Inflammatory macrophage treated with lipopolysaccharide for 1 hour (primary cell): ENCODE measurements around the gene ME2.
A peak's percentile ranks its signal among the peaks of the same experiment; 100 is the strongest.
"Not testable (repeated sequence)": the region's sequence is repeated elsewhere in the genome, so short reads cannot be mapped to it uniquely, and the experiment has no call there.

Source experiments
- DNase-seq, 2 donors: peaks; one replicate each; pipeline ENCODE4 v3.0.0-alpha.2; 2020 to 2022

ME2 gene

GRCh38 chr18:50928551-50928950 is 49.6 kb downstream of the ME2 start:
- no peak for DNase-seq

DNA sequence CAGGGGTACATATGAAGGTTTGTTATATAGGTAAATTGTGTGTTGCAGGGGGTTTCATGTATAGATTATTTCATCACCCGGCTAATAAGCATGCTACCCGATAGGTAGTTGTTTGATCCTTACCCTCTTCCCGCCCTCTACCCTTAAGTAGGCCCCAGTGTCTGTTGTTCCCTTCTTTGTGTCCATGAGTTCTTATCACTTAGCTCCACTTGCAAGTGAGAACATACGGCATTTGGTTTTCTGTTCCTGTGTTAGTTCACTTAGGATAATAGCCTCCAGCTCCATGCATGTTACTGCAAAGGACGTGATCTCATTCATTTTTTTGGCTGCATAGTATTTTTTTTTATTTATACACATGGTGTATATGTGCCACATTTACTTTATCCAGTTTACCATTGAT is 54.8 kb downstream of the ME2 start:
- no peak for DNase-seq

- no peak for DNase-seq
These were observed 55.8 kb downstream of the ME2 start for GRCh38 chr18:50934545-50935211.

DNA sequence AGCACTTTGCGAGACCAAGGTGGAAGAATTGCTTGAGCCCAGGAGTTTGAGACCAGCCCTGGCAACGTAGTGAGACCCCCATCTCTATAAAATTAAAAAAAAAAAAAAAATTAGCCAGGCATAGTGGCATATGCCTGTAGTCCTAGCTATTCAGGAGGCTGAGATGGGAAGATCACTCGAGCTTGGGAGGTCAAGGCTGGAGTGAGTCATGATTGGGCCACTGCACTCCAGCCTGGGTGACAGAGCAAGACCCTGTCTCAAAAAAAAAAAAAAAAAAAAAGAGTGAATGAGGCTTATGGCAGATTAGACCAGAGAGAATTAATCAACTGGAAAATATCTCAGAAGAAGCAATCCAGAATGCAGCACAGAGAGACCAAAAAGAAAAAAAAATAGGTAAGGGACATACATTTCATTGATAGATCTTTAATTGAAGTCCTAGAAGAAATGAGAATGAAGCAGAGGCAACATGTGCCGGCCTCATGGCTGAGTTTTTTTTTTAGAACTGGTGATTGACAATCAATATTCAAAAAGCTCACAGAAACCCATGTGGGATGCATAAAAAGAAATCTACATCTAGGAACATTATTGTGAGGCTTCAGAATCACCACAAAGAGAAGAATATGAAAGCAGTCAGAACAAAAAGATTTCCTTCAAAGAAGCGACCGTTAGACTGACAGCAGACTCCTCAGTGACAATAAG is 56.7 kb downstream of the ME2 start:
- no peak for DNase-seq

- DNase-seq = peak in 1 of 2 donors; percentile 2
These were observed 58.3 kb downstream of the ME2 start for GRCh38 chr18:50937183-50937582.

DNA sequence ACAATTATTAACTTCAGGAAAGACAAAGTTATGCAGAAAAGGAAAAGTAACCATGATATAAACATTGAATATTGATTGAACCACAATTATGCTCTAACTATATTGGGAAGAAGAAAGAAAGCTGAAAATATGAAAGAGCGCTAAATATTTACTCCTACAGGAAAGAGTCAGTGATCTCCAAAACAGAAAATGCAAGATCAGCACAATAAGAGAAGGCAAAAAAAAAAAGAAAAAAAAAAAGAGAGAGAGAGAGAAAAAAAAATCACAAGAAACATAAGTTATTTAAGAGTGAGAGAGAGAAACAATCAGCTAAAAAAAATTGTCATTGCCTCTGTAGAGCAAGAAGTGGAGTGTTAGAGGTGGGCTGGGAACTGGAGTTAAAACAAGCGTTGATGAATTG is 60.0 kb downstream of the ME2 start:
- no peak for DNase-seq

DNA sequence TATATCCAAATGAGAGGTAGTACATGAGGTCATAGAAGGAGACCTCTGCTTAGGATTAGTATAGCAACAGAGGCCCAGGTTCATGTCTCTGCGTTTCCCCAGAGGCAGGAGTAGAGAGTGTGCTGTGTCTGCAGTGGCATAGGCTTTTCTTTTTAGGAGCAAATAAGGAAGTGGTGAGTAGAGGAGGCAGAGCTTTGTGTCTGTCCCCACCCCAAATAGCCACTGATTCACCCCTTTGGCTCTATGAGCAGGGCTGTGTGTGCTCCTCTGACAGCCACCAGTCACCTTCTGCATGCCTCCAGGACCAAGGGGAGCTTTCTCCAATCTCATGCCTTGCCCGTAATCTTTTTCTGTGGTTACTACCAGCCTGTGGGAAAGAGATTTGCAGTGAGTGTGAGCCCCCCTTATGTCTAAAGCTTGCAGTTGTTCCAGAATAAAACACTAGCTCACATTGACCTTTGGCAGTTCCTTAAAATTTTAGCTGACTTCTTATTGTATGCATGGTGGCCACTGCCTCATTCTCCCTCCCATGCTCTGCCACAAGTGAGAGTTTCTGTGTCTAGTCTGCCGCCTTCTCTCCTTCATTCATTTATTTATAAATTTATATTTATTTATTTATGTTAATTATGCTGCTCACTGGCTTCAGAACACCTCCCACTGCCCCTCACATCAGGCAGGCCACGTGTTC is 65.5 kb downstream of the ME2 start:
- peak; percentile 42 to 50 for DNase-seq

- not testable (repeated sequence) for DNase-seq
These were observed 67.0 kb downstream of the ME2 start for GRCh38 chr18:50945918-50946317.

DNA sequence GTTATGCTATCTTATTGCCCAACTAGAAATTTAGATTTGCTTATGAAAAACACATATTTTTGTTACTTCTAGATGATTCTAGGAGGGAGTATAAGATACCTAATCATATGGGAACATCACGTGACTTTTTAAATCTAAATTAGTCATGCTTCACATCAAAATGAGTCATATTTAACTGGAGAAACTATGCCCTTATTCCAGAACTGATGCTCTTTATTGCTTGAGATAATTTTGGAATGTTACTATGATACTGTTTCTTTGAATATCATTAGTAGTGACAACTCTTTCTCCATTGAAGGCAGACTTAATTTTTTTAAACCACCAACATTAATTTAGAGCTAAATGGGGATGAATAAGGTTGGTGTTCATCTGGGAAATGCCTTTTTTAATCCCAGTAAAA is 69.0 kb downstream of the ME2 start:
- no peak for DNase-seq

GRCh38 chr18:50949185-50949584 is 70.3 kb downstream of the ME2 start:
- no peak for DNase-seq

DNA sequence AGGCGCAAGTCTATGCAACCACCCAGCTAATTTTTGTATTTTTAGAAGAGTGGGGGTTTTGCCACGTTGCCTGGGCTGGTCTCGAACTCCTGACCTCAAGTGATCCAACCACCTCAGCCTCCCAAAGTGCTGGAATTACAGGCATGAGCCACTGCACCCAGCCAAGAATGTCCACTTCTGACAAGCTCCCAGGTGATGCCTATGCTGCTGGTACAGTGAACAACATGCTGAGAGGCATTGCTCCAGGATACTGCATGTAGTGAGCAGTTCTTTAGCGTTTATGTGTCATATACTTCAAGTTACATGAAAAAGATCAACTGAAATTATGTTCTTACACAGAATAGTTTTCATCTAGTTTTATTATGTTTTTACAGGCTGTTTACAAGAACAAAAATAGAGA is 71.7 kb downstream of the ME2 start:
- DNase-seq = no peak

DNA sequence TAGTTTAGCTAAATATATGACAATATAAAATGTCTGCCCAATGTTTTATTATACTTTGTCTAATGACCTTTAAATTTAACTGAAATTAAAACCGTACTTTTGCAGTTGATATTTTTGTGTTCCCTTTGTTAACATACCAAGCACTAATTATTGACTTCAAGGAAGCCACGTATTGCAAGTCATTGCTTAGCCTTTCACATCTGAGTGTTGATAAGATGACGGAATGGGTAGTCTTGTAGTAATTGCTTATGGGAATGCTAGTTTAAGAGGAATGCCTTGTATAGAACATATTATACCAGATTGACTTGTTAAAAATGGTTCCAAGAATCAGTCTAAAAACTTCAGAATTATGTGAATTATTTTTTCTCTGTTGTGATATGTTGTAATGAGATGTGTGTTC is 74.9 kb downstream of the ME2 start:
- no peak for DNase-seq

- no peak for DNase-seq
These were observed 76.3 kb downstream of the ME2 start for GRCh38 chr18:50955253-50955652.

DNA sequence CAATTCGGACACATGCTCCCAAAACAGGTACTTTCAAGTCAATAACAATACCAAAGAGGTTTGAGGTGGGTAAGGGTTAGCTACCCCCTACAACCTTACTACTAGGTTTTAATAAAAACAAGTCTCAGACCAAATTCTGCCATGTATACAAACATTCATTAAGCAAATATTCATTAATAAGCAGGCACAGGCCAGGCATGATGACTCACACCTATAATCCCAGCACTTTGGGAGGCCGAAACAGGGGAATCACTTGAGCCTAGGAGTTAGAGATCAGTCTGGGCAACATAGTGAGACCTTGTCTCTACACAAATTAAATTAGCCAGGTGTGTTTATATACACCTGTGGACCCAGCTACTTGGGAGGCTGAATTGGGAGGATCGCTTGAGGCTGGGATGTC is 77.2 kb downstream of the ME2 start:
- DNase-seq = no peak

DNA sequence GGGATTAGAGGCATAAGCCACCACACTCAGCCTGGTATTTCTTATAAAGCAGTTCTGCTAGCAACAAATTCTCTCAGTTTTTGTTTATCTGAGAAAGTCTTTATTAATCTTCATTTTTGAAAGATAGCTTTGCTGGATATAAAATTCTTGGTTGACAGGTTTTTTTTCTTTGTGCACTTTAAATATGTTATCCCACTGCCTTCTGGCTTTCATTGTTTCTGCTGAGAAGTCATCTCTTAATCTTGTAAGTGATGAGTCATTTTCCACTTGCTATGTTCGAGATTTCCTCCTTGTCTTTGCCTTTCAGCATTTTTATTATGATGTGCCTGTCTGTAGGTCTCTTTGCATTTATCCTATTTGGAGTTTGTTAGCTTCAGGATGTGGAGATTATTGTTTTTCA is 83.1 kb downstream of the ME2 start:
- no peak for DNase-seq

GRCh38 chr18:50967714-50968661 is 89.1 kb downstream of the ME2 start, which contains the start of gene ELAC1:
Gene ELAC1 (plus strand): TSS chr18:50968040. CDS start chr18:50974405, 6,365 bp downstream.
- DNase-seq = peak; percentile 69 to 74

DNA sequence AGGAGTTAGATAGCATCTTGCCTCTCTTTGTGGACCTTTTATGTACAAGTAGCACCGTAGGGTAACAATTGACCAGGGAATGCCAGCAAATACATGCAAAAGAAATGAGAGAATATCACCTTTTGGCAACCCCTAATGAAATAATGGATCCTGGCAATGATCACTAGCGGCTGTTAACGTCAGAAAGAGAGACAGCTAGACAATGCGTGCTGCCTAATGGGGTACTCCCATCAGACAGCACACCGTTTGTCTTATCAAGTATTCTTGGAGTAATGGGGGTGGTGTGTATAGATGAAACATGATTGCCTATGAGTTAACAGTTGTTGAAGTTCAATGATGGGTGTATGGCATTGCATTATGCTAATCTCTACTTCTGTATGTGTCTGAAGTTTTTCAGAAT is 90.5 kb downstream of the ME2 start:
- DNase-seq = no peak

DNA sequence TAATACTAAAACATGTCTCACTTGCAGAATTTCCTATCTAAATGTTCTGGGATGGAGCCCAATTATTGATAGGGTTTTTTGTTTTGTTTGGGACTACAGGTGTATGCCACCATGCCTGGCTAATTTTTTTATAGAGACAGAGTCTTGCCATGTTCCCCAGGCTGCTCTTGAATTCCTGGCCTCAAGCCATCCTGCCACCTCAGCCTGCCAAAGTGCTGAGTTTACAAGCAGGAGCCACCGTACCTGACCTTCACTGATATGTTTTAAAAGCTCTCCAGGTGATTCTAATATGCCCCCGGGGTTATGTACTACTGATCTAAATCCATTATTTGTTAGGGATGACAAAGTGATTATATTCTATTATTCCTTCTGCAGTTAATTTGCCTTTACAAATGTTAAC is 91.1 kb downstream of the ME2 start:
- no peak for DNase-seq

DNA sequence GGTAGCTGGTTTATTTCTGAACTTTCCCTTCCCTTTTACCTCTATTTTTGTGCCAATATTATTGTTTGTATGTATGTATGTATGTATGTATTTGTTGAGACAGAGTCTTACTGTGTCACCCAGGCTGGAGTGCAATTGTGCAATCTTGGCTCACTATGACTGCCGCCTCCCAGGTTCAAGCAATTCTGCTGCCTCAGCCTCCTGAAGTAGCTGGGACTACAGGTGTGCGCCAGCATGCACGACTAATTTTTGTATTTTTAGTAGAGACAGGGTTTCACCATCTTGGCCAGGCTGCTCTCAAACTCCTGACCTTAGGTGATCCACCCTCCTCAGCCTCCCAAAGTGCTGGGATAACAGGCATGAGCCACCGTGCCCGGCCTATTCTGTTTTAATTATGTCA is 93.5 kb downstream of the ME2 start:
- peak in 1 of 2 donors; percentile 10 for DNase-seq

DNA sequence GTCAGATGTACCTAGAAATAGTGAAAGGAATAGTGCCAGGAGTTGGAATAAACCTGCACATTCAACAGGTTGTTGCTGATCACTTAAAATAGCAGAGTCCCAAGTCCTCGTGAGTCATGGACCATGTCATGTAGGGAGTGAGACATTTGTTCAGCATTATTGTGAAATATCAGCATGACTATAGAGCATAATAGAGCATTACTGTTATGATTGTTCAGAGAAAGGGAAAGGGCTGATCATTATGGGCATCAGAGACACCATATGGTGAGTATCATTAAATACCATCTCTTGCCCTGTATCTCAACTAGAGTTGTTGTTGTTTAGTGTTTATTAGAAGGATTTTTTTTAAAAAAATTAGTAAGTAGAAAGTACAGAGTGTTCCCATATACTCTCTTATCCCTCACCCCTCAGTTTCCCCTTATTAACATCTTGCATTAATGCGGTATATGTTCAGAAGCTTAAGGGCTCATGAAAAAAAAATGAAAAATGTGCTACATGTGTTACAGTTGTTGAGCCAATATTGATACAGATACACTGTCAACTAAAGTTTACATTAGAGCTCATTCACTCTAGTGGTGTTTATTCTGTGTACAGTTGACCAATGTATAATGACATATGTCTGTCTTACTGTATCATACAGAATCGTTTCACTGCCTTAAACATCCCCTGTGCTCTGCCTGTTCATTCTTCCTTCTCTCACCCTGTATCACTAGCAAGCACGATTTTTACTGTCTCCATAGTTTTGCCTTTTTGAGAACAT is 94.6 kb downstream of the ME2 start:
- peak; percentile 63 to 89 for DNase-seq

- DNase-seq = no peak
These were observed 98.3 kb downstream of the ME2 start for GRCh38 chr18:50977037-50977760.
